Adipocyte (in vitro differentiated cells): ENCODE measurements around the gene CD163.
"Not testable (repeated sequence)": the region's sequence is repeated elsewhere in the genome, so short reads cannot be mapped to it uniquely, and the experiment has no call there.

ENCODE experiments used
- DNase-seq: peaks from one replicate; pipeline ENCODE4 v3.0.0-alpha.2; 2015; ENCODE audit warnings: low read depth
- H3K27me3 ChIP-seq: replicated peaks from 2 replicates; pipeline ENCODE4 v1.7.0; 2013; ENCODE audit warnings: mild to moderate bottlenecking, low read length, moderate library complexity; ENCODE audit not compliant: control insufficient read depth, insufficient read depth
- H3K36me3 ChIP-seq: 2 replicates; pipeline ENCODE4 v1.7.0; 2013; ENCODE audit warnings: low read length, mild to moderate bottlenecking, moderate library complexity; ENCODE audit not compliant: control insufficient read depth, insufficient read depth, severe bottlenecking
- H3K4me1 ChIP-seq: 2 replicates; pipeline ENCODE4 v1.7.0; 2013; ENCODE audit warnings: mild to moderate bottlenecking, low read length, moderate library complexity; ENCODE audit not compliant: control insufficient read depth, insufficient read depth
- H3K4me3 ChIP-seq: 2 replicates; pipeline ENCODE4 v1.7.0; 2013; ENCODE audit warnings: mild to moderate bottlenecking, low read length, moderate library complexity
- H3K9ac ChIP-seq: 2 replicates; pipeline ENCODE4 v1.7.0; 2013; ENCODE audit warnings: mild to moderate bottlenecking, low read length, moderate library complexity
- H3K9me3 ChIP-seq: 2 replicates; pipeline ENCODE4 v1.7.0; 2013; ENCODE audit warnings: mild to moderate bottlenecking, low read length, moderate library complexity; ENCODE audit not compliant: control insufficient read depth

Gene CD163

GRCh38 chr12:7503686-7504415, at the start of gene CD163:
CD163 (minus strand) TSS chr12:7503777; CDS start chr12:7503690, 87 bp downstream.
- Histone ChIP-seq H3K4me1 (peaks cover 29% of the 10 kb centered on the region), H3K27me3 (no peaks in the 10 kb centered on the region), H3K36me3 (no peaks in the 10 kb centered on the region), H3K9me3 (no peaks in the 10 kb centered on the region), H3K9ac (no peak within 1 kb of the TSS), H3K4me3 (peak within 1 kb of the TSS; percentile 1)
- no peak for DNase-seq

- Histone ChIP-seq H3K4me3 (peak overlapping the region; percentile 54), H3K4me1 (peaks cover 20% of the 10 kb centered on the region), H3K9me3 (peaks cover 4% of the 10 kb centered on the region), H3K27me3 (no peaks in the 10 kb centered on the region), H3K36me3 (no peaks in the 10 kb centered on the region), H3K9ac (peak overlapping the region; percentile 75)
- DNase-seq = peak; percentile 79
Measured at GRCh38 chr12:7542813-7543212, 39.2 kb upstream of the CD163 start.

GRCh38 chr12:7542046-7542445, 38.5 kb upstream of the CD163 start:
- peaks cover 4% of the 10 kb centered on the region for H3K9me3 ChIP-seq
- H3K27me3 ChIP-seq = no peaks in the 10 kb centered on the region
- peak overlapping the region; percentile 75 for H3K9ac ChIP-seq
- H3K36me3 ChIP-seq = no peaks in the 10 kb centered on the region
- H3K4me1 ChIP-seq = peaks cover 20% of the 10 kb centered on the region
- H3K4me3 ChIP-seq = peak overlapping the region; percentile 54
- DNase-seq = no peak

GRCh38 chr12:7514416-7514815, 10.8 kb upstream of the CD163 start:
- H3K36me3 ChIP-seq = no peaks in the 10 kb centered on the region
- H3K27me3 ChIP-seq = no peaks in the 10 kb centered on the region
- H3K4me1 ChIP-seq = peaks cover 24% of the 10 kb centered on the region
- no peak overlapping the region for H3K9ac ChIP-seq
- no peak overlapping the region for H3K4me3 ChIP-seq
- DNase-seq = no peak
- no peaks in the 10 kb centered on the region for H3K9me3 ChIP-seq

GRCh38 chr12:7512553-7512952, 9.0 kb upstream of the CD163 start:
- H3K9me3 ChIP-seq = no peaks in the 10 kb centered on the region
- peaks cover 24% of the 10 kb centered on the region for H3K4me1 ChIP-seq
- no peak overlapping the region for H3K4me3 ChIP-seq
- peak overlapping the region; percentile 61 for H3K9ac ChIP-seq
- no peaks in the 10 kb centered on the region for H3K27me3 ChIP-seq
- DNase-seq = peak; percentile 94
- H3K36me3 ChIP-seq = no peaks in the 10 kb centered on the region

- peaks cover 24% of the 10 kb centered on the region for H3K4me1 ChIP-seq
- H3K9ac ChIP-seq, DNase-seq, H3K27me3 ChIP-seq, H3K4me3 ChIP-seq, H3K36me3 ChIP-seq, H3K9me3 ChIP-seq: not testable (repeated sequence)
Measured at GRCh38 chr12:7509793-7510470, 6.4 kb upstream of the CD163 start.

- H3K9me3 ChIP-seq = no peaks in the 10 kb centered on the region
- no peak overlapping the region for H3K4me3 ChIP-seq
- H3K36me3 ChIP-seq = no peaks in the 10 kb centered on the region
- no peaks in the 10 kb centered on the region for H3K27me3 ChIP-seq
- H3K9ac ChIP-seq = no peak overlapping the region
- peaks cover 37% of the 10 kb centered on the region for H3K4me1 ChIP-seq
- DNase-seq = no peak
Measured at GRCh38 chr12:7502612-7503011, 965 bp downstream of the CD163 start.

- peaks cover 37% of the 10 kb centered on the region for H3K4me1 ChIP-seq
- DNase-seq = no peak
- no peak overlapping the region for H3K9ac ChIP-seq
- no peaks in the 10 kb centered on the region for H3K36me3 ChIP-seq
- no peaks in the 10 kb centered on the region for H3K9me3 ChIP-seq
- no peak overlapping the region for H3K4me3 ChIP-seq
- no peaks in the 10 kb centered on the region for H3K27me3 ChIP-seq
Measured at GRCh38 chr12:7501031-7501588, 2.5 kb downstream of the CD163 start.

GRCh38 chr12:7499636-7500035, 3.9 kb downstream of the CD163 start:
- H3K4me1 ChIP-seq = peaks cover 37% of the 10 kb centered on the region
- H3K27me3 ChIP-seq = no peaks in the 10 kb centered on the region
- no peak overlapping the region for H3K4me3 ChIP-seq
- H3K9ac ChIP-seq = peak overlapping the region; percentile 77
- H3K9me3 ChIP-seq = no peaks in the 10 kb centered on the region
- DNase-seq = no peak
- no peaks in the 10 kb centered on the region for H3K36me3 ChIP-seq

- Histone ChIP-seq H3K4me3 (peak overlapping the region; percentile 26), H3K27me3 (no peaks in the 10 kb centered on the region), H3K9ac (peak overlapping the region; percentile 79), H3K4me1 (peaks cover 29% of the 10 kb centered on the region), H3K9me3 (no peaks in the 10 kb centered on the region), H3K36me3 (no peaks in the 10 kb centered on the region)
- peak; percentile 86 for DNase-seq
Measured at GRCh38 chr12:7498809-7499208, 4.8 kb downstream of the CD163 start.

- Histone ChIP-seq H3K27me3 (no peaks in the 10 kb centered on the region), H3K4me3 (no peak overlapping the region)
Measured at GRCh38 chr12:7497661-7498060, 5.9 kb downstream of the CD163 start.

More at GRCh38 chr12:7497661-7498060, 5.9 kb downstream of the CD163 start:
- no peak for DNase-seq
- Histone ChIP-seq H3K36me3 (no peaks in the 10 kb centered on the region), H3K4me1 (peaks cover 25% of the 10 kb centered on the region), H3K9me3 (no peaks in the 10 kb centered on the region), H3K9ac (peak overlapping the region; percentile 79)
